ENCODE measurements around the gene PRKD2. TPM values are rescaled to one million over a fixed set of nuclear protein-coding genes. Genes with fewer than 3 reads are reported as not detected.

Gene PRKD2
- total RNA-seq, 1 donor from 2014 or later: 69.3 TPM

DNA sequence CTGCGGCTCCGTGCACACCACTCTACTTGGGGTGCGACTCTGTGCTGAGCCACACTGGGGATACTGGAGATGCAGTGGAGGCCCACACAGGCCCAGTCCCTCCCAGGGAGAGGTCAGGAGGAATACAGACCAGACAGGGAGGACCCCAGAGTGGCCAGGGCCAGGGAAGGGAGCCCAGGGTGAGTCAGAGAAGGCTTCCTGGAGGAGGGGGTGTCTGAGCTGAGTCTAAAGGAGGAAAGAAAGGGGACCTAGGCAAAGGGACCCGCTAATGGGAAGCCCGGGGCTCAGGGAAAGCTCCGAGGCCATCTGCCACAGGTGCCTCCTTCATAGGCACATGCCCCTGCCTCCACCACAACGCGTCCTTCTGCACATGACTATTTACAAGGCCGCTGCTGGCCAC lies 13.3 kb upstream of the PRKD2 start:
- Mint-ChIP-seq H3K27me3 (no peaks in the 10 kb centered on the region), H3K36me3 (ENCODE audit: insufficient read depth) (peaks cover 17% of the 10 kb centered on the region), H3K4me1 (ENCODE audit: low read depth) (no peaks in the 10 kb centered on the region), H3K4me3 (ENCODE audit: low read depth) (no peak overlapping the region), H3K27ac (no peak overlapping the region), H3K9me3 (ENCODE audit: low read depth) (no peaks in the 10 kb centered on the region)
- TF ChIP-seq CTCF (IDR thresholded peaks at IDR 0.05; ENCODE audit: unreplicated experiment): no peak
- DNase-seq (ENCODE audit: low spot score, unreplicated experiment): no peak

- no peak for DNase-seq (ENCODE audit: low spot score, unreplicated experiment)
- Mint-ChIP-seq H3K9me3 (ENCODE audit: low read depth) (no peaks in the 10 kb centered on the region), H3K36me3 (ENCODE audit: insufficient read depth) (peaks cover 17% of the 10 kb centered on the region), H3K4me3 (ENCODE audit: low read depth) (no peak overlapping the region), H3K27me3 (no peaks in the 10 kb centered on the region), H3K4me1 (ENCODE audit: low read depth) (no peaks in the 10 kb centered on the region), H3K27ac (no peak overlapping the region)
- TF ChIP-seq CTCF (IDR thresholded peaks at IDR 0.05; ENCODE audit: unreplicated experiment): no peak
These were observed 12.8 kb upstream of the PRKD2 start for GRCh38 chr19:46729696-46730095.

- TF ChIP-seq CTCF (IDR thresholded peaks at IDR 0.05; ENCODE audit: unreplicated experiment): peak; percentile 83
- H3K27ac Mint-ChIP-seq: peak overlapping the region; percentile 71
- no peaks in the 10 kb centered on the region for H3K4me1 Mint-ChIP-seq (ENCODE audit: low read depth)
- peaks cover 18% of the 10 kb centered on the region for H3K36me3 Mint-ChIP-seq (ENCODE audit: insufficient read depth)
- peak; percentile 60 for DNase-seq (ENCODE audit: low spot score, unreplicated experiment)
- H3K27me3 Mint-ChIP-seq: no peaks in the 10 kb centered on the region
- no peaks in the 10 kb centered on the region for H3K9me3 Mint-ChIP-seq (ENCODE audit: low read depth)
- H3K4me3 Mint-ChIP-seq (ENCODE audit: low read depth): no peak overlapping the region
These were observed 11.9 kb upstream of the PRKD2 start for GRCh38 chr19:46728693-46729339.

- H3K36me3 Mint-ChIP-seq (ENCODE audit: insufficient read depth): peaks cover 18% of the 10 kb centered on the region
- H3K27ac Mint-ChIP-seq: no peak overlapping the region
- H3K4me3 Mint-ChIP-seq (ENCODE audit: low read depth): no peak overlapping the region
- no peaks in the 10 kb centered on the region for H3K4me1 Mint-ChIP-seq (ENCODE audit: low read depth)
- no peak for DNase-seq (ENCODE audit: low spot score, unreplicated experiment)
- no peaks in the 10 kb centered on the region for H3K9me3 Mint-ChIP-seq (ENCODE audit: low read depth)
- no peak for TF ChIP-seq CTCF (IDR thresholded peaks at IDR 0.05; ENCODE audit: unreplicated experiment)
- no peaks in the 10 kb centered on the region for H3K27me3 Mint-ChIP-seq
These were observed 11.3 kb upstream of the PRKD2 start for GRCh38 chr19:46728208-46728607.

DNA sequence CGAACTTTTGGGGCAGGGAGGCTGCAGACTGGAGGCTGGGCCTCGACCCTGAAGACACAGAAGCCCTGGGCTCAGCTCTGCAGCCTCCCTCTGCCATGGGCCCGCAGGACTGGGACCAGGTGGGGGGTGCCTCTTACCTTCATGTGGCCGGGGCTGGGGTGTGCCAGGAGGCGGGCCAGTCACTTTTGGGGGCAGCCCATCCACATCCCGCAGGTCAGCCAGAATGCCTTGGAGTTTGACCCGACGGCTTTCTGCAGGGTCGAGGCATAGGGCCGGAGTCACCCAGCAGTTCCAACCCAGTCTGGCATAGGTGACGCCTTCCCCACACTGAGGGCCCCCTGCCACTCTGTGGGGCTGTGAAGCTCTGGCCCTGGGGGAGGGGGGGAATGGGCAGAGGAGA lies 10.8 kb upstream of the PRKD2 start:
- Mint-ChIP-seq H3K36me3 (ENCODE audit: insufficient read depth) (peaks cover 18% of the 10 kb centered on the region), H3K9me3 (ENCODE audit: low read depth) (no peaks in the 10 kb centered on the region), H3K4me3 (ENCODE audit: low read depth) (no peak overlapping the region), H3K27me3 (no peaks in the 10 kb centered on the region), H3K4me1 (ENCODE audit: low read depth) (no peaks in the 10 kb centered on the region), H3K27ac (no peak overlapping the region)
- no peak for TF ChIP-seq CTCF (IDR thresholded peaks at IDR 0.05; ENCODE audit: unreplicated experiment)
- no peak for DNase-seq (ENCODE audit: low spot score, unreplicated experiment)
